Measurements from ENCODE around the gene MCAT.

Gene MCAT, protein sequence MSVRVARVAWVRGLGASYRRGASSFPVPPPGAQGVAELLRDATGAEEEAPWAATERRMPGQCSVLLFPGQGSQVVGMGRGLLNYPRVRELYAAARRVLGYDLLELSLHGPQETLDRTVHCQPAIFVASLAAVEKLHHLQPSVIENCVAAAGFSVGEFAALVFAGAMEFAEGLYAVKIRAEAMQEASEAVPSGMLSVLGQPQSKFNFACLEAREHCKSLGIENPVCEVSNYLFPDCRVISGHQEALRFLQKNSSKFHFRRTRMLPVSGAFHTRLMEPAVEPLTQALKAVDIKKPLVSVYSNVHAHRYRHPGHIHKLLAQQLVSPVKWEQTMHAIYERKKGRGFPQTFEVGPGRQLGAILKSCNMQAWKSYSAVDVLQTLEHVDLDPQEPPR

DNA sequence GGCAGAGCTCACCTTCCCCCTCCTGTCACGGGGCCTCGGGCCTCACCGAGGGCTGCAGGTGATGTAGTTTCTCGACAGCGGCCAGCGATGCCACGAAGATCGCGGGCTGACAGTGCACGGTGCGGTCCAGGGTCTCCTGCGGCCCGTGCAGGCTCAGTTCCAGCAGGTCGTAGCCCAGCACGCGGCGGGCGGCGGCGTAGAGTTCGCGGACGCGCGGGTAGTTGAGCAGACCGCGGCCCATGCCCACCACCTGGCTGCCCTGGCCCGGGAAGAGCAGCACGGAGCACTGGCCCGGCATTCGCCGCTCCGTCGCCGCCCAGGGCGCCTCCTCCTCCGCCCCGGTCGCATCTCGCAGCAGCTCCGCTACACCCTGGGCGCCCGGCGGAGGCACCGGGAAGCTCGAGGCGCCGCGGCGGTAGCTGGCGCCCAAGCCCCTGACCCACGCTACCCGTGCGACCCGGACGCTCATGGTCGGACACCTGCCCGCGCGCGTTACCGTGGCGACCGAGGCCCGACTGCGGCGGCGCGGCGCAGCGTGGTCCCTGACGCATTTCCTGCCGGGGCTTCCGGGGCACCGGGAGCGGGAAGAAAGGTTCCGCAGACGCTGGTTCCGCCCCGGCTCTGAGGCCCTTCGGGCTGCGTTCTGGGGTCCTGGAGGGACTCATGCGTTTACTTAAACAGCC lies at the start of gene MCAT:
MCAT (minus strand) TSS at position 519 of the 683 bp plus-strand sequence; CDS start at position 469, 50 bp downstream.
- DNase-seq: peak; percentile 67 to 87

DNA sequence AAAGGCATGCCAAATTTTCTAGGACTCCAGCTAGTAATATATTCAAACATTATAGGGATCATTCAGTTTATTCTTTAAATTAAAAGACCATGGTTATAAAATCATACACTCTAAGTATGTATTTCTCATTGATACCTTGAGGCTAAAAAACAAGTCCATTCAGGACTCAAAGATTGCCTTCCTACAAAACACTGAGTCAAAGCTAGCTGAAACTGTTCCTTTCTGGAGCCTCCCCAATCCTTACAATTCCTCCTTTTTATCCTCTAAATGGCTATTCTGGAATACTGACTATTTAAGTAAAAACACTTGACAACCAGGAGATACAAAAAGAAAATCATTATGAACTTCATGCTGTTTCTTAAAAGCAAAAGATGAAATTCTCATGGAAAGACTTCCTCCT lies 48.6 kb upstream of the MCAT start:
- DNase-seq: no peak

DNA sequence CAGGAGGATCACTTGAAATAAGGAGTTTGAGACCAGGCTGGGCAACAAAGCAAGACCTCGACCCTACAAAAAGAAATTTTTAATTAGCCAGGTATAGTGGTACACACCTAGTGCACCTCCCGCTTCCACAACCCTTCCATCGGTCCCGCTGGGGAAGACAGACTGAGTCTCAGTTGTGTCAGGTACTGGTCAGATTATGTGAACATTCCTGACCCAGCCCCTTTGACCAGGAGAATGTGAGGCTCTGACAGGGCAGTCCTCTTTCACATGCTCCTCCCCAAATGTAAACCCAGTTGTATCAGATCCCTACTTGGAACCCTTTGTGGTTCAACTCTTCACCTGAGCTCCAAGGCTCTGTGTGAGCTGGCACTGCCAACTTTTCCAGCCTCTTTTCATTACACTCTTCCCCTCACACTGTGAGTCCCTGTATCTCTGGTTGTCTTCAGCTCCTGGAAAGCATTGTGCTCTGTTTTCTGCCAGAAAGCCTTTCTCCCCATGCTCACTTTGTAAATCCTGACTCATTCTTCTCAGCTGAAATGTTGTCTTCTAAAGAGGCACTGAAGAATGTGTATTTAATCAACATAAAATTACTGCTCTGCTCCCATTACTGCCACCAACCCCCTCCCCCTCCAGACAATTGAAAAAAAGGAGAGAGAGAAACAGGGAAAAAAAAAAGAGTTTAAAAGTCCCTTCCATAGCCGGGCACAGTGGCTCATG lies 45.8 kb upstream of the MCAT start:
- no peak for DNase-seq

DNA sequence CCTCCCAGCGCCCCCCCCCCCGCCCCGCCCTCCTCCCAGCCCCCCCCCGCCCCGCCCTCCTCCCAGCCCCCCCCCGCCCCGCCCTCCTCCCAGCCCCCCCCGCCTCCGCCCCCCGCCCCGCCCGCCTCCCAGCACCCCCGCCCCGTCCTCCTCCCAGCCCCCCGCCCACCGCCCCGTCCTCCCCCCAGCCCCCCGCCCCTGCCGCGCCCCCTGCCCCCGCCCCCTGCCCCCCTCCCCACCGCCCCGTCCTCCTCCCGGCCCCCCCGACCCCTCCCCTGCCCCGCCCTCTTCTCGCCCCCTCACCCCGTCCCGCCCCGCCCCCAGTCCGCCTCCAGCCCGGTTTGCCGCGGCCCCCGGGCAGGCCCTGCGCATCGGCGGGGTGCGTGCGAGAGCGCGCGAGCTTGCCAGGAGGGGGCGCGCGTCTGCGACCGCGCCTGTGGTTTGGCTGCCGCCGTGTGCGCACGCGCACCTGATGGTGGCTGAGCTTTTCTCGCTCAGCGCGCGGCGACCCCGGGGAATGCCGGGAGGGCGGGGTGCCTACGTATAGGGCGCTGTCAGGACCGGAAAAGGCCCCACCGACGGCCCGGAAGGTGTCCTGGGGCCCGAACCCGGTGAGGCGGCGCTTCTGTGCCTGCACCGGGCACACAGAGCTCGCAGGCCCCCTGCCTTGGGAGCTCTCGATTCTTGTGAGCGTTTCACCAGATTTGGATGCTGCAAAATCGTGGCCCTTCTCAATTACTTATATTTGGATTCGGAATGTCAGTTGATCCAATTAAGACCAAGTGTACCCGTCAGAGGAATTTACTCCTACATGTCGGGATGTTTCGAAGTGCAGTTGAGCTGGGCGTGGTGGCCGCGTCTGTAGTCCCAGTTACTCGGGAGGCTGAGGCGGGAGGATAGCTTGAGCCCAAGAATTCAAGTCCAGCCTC lies 44.2 kb upstream of the MCAT start:
- DNase-seq: peak; percentile 92 to 97

DNA sequence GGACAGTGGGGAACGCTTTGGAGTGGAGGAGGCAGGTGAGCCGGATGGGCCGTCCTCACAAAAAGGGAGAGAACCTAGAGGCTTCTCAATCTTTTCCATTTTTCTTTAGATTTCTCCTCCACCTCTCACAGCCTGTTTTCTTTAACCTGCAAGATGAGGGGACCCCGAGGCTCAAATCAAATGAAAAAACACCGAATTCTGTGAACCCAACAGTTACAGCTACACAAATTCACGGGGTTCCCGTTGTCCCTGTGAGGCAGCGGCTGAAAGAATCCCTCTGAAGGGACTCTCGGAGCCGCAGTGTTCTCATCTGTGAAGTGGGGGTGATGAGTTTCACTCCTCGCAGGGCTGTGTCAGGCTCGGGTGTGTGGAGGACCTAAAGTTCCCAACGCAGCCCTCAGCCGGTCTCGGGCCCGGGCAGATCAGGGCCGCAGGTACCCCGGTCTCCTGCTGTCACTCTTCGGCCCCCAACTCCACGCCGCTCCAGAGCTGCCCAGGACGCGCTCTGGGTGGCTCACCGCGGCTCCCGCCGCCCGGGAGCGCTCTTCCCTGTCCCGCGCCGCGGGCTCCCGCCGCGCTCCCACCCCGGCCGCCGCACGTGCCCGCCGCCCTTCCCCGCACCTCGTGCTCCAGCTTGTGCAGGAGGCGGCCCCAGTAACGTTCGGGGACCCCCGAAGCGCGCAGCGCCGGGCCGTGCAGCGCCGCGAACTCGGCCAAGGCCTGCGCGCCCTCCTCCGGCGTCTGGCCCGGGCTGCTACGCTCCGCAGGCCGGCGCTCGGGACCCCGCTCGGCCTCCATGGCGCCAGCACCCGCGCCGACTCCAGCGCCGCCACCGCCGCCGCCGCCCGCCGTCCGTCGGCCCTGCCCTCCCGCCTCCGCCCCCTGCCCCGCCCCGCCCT lies 43.3 kb upstream of the MCAT start, which contains the start of gene TTLL12:
TTLL12 (minus strand) TSS at position 863 of the 899 bp plus-strand sequence; CDS start at position 798, 65 bp downstream.
- peak in 1 of 2 experiments; percentile 37 for DNase-seq

DNA sequence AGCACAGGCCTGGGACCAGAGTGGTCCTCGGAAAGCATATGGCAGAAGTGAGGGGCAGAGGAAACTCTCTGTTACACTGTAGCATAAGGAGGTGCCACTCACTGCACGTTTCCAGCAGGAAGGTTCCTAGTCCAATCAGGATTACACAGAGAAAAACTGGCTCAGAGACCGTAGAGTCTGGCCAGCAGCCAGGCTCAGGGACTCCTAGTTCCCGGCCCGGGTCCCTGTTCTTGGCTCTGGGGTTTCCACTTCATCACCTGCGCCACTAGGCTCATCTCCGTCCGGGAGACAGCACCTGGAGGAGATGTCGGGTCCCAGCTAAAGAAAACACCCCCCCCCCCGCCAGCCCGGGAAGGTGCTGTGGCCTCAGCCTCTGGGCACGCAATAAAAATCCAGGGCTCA lies 42.7 kb upstream of the MCAT start:
- DNase-seq: peak; percentile 59 to 77

DNA sequence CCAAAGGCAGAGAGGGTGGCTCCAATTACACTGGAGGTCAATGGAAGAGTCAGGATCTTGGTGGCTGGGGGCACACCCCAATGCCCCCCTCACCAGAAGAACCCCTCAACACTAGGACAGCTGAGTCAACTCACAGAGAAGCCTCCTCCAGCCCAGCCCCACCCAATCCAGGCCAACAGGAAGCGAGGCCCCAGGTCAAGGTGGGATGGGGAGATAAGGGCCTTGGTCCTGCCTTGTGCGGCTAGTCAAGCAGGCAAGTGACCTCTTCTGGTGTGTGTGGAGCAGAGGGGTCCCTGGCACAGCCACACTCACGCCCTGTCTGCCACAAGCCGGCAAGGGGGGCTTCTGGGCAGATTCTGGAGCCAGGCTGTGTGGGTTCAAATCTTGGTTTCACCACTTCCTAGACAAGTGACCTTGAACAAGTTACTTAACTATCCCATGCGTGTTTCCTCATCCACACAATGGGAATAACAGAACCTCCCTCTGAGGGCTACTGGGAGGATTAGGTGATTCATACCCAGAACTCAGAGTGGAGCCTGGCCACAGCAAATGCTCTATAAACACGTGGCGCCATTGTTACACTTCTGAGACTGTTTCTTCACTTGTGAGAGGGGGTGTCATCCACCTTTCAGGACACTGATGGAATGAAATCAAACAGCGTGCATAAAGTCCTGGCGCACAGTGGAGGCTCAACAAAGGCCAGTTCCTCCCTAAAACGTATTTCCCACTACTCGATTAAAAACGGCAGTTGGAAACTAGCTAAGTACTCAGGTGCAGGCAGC lies 40.5 kb upstream of the MCAT start:
- DNase-seq: no peak

DNA sequence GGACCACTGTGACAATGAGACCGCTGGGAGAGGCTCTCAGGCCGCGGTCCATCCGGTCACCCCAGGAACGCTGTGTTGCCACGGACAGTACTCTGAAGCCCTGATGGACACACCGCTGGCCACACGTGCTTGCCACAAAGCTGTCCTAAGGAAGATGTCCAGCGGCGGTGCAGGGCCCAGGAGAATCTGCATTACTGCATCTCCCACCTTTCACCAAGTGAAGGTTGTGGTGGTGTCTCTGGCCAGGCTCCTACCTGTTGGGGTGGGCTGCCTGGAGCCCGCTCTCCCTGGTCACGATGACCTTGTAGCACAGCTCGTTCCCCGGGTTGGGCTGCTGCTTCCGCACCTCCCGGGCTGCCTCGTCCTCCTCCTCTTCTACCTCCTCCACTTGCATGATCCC lies 39.5 kb upstream of the MCAT start:
- DNase-seq: no peak

DNA sequence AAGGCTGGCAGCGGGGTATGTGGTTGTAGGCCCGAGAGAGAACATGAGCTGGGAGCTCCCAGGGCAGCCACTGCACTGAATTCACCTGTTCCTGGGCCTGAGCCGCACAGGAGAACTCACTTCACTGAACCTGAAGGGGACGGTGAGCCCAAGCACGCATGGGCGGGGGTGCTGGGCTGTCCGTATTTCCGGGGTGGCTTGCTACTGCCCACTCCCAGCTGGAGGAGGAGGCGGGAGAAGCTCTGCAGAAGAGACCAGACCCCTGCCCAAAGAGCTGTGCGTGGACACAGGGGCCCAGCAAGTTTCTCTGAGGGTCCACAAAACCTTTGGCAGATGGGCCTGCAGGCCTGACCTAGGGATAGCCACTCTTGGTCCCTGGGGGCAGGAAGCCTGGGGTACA lies 38.9 kb upstream of the MCAT start:
- no peak for DNase-seq

DNA sequence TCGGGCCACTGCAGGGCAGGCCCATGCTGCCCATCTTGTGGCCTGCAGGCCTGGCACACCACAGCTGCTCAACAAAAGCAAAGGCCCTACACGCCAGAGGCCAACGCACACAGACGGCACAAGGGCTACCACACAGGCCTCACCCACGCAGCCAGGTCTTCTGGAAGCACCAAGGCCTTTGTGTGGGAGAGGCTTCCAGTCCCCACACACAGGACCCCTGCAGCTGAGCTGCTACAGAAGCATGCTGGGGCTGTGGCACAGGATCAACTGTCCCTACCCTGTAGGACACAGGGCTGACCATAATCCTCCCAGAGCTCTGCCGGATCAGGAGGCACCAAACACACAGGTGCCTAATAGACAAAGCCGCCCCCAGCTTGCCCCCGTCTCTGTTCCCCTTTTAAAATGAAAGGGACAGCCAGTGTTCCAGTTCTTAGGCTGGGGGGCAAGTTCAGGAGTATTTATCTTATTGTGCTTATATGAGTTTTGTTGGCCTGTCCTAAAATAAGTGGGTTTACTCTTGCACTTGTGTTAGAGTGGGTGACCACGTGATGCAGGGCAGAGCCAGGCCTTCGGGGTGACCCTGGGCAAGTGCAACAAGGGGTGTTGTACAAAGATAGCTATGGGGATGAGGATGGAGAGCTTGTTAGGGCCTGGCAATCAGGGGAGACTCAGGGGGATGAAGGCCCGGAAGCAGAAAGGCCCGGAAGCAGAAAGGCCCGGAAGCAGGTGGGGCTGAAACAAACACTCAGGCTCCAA lies 38.3 kb upstream of the MCAT start:
- no peak for DNase-seq

DNA sequence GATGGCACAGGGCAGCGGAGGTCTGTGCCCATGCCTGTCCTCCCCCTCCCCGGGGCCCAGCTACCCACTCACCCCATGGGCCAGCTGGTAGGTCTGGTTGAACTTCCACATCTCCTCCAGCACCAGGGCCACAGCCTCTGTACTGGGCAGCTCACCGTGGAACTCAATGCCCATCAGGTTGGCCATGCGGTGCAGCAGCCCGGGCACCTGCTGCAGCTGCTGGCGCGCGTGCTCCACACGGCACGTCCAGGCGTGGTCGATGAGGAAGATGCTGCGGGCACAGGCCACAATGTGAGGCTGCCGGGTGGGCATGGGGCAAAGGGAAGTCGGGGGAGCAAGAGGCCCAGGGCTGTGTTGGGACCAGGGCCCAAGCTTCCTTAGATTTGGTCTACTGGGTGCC lies 37.5 kb upstream of the MCAT start:
- DNase-seq: no peak

DNA sequence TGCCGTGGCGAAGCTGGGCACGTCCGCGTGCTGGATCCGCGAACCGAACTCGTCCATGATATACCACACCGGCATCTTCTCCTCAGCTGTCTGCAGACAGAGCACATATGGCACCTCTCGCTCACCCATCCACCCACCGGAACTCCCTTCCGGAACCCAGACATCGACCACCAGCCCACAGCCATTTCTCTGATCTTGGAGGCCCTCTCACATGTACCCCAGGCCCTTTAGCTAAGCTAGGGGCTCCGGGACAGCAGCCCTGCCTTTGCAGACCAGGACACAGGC lies 36.7 kb upstream of the MCAT start:
- no peak for DNase-seq

DNA sequence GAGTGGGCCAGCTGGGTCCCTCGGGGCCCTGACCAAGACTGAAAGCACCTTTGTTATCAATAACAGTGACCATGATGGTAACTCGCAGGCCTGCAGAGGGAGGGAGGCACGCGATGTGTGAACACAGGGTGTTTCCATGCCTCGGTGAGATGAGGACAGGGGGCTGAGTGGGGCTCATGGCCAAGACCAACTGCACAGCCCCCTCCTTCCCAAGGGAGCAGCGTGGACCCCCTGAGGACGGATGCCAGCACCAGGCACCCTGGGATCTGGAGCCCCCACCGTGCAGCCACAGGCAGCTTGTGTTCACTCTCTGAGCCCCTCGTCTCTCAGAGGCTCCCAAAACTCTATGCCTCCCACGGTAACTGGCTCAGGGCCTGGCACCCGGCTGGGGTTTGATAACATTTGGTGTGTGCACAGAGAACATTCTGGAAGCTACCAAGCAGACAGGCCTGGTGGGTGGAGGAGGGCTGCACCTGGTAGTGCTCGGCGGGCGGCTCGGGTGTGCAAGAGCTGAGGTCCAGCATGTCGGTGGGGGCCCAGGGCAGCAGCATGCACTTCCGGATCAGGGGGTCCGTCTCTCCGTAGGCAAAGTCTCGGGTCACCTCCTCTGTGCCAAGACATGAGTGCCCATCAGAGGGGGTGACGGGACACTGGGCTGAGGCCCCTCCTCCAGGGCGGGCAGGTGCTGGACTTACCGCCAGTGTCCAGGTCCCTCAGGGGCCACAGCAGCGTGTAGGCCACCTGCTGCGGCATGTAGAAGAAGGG lies 36.1 kb upstream of the MCAT start:
- DNase-seq: no peak

DNA sequence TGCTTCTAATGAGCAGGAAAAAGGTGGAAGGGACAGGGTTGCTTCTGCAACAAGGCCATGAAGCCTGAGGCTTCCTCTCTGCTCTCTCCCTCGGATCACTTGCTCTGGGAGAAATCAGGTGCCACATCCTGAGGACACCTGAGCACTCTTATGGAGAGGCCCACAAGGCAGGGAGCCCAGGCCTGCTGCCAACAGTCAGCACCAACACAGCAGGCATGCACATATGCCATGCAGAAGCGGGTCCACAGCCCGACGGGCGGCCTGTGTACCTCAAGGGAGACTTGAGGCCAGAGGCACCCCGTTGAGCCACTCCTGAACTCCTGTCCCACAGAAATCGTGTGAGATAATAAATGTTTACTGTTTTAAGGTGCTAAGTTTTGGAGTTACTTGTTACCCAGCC lies 34.3 kb upstream of the MCAT start:
- DNase-seq: no peak

DNA sequence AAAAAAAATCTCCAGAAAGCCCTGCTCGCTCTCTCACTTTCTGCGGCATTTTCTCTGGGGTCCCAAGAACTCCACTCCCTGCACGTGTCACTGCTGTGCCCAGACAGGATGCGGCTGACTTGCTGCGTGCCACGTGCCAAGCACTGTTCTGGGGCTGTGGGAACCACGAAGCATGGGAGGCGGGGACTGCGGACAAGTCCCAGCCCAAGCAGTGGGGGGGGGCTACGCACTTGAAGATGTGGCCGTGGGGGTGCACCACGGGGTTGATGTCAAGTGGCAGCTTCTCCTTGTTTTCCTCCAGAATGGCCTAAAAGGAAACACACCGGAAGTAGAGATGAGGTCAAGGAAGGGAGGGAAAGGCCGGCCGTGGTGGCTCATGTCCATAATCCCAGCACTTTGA lies 32.9 kb upstream of the MCAT start:
- no peak for DNase-seq

DNA sequence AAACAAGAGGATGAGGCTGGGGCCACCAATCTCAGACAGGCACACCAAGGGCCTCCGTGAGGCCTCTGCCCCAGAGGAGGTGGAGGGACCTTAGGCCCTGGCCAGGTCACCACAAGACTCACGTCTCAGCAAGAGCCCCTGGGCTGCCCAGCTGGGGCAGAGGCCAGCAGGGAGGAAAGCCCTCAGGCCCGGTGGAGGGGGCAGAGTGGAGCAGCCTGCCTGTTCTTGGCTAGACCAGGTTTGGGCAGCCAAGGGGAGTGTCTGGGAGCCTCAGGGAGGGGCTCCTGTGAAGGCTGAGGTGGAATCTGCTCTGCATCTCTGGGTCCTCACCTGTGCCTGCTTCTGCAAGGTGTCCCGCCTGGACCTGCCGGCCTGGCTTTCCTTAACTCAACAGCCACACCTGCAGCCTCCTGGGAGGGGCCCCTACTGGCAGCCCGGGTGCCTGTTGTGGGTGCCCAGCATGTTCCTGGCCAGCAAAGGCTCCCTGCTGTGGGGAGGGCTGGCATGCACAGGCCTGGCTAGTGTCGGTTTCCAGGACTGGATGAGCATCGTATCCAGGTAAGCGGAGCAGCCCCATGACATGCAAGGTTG lies 31.8 kb upstream of the MCAT start:
- no peak for DNase-seq

DNA sequence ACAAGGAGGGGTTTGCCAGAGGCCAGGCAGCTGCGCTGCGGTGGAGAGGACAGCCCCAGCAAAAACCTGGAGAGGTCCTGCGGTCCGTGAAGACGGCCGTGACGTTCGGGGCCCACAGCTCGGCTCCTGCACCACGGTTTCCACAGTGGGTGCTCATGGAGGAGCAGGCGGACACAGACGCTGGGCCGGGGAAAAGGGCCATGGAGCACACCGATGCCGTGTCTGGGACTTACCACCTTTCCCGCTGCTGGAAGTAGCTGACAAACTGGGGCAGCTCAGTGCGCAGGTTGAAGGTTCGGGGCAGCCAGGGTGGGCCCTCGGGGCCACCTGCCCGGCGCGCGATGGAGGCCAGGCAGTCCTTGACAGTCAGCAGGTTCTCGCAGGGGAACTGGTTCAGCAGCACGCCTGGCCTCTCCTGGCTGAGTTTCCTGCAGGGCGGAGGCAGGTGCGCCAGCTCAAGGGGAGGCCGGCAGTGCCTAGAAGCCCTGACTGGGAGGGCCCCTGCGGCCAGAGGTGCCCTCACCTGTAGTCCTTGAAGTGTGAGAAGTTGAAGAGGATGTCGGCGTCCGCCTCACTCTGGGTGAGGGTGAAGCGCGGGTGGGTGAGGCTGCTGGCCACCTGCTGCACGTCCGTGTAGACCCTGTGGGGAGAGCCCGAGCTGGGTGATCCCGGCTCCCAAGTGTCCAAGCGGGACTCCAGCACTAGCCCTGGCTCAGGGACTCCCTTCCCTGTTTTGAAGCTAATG lies 30.9 kb upstream of the MCAT start:
- DNase-seq: no peak

DNA sequence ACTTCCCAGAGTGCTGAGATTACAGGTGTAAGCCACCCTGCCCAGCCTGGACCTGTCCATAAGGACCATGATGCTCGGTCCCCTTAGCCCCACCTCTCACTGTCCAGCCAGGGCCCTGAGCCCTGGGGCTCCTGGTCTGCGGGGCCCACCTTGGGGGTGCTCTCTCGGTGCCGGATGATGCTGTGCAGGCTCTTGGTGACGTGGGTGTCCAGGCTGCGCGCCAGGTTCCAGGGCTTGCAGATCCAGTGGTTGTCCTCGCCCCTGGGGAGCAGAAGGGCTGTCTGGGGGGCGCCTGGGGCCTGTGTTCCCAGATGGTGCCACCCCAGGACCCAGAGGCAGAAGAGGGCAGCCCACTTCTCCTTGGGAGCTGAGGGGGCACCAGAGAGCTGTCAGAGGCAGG lies 30.4 kb upstream of the MCAT start:
- no peak for DNase-seq
